HG03571 (cell line): ENCODE results near the gene SESTD1.
"Not testable (repeated sequence)": the region's sequence is repeated elsewhere in the genome, so short reads cannot be mapped to it uniquely, and the experiment has no call there.

Experiments
- ATAC-seq: cut with Tn5 transposase; IDR thresholded peaks from one replicate; pipeline ENCODE4 v1.9.1; 2021; ENCODE audit not compliant: unreplicated experiment

The SESTD1 gene

DNA sequence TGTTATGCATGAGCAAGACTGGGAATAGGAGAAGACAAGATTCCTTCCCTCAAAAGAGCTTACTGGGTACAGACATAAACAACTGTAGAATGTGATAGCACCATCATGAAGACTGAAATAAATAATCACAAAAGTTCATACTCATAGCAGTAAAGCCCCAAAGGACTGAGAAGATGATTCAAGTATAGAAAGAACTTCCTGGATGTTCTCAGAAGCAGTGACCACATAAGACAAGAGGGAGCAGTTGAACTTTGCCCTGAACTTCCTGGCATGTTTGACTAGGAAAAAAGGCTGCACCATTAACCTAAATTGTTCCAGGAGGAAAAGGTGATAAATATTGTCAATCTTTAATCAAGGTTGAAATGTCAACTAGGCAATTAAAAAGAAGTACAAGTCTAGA lies 156.9 kb downstream of the SESTD1 start:
- ATAC-seq: no peak

DNA sequence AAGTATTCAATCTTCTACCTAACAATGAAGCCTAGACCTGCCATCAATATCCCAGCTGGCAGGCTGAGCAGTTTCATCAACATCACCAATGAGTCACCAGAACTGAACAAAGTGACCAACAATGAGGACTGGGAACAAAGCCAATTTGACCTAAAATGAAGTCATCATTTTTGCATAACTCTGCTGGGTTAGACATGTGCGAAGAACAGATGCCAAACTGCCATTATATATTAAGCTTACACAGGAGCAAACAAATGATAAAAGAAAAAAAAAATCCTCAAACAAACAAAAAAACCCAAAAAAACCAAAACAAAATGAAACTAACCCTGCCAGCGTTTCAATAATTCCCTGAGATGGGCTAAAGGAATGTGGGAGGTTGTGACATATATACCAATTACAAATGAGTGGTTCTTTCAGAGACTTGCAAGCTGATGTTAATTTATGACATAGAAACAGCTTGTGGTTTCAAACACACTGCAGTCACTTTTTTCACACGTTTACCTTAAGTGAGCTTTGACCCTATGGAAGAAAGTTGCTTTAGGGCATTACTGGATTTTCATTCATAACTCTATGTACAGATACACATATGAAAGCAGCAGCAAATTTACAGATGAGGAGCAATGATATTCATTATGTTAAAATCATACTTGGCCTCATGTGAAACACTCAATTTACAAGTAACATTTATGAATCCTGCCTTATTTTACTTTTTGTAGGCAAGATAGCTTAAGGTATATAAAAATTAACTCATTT lies 157.8 kb downstream of the SESTD1 start:
- no peak for ATAC-seq

DNA sequence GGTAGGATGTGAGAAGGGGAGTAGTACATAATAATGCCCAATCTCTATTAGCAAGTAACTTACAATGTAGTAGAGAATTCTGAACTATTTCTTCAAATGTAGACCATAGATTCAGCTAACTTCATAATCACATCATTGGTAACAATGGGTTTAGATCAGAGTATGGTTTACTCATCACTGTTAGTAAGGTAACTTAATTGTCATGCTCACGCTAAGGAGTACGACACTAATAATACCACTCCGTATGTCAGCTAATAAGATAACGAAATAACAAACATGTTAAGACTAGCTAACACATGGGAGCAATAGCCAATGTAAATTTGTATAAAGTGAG lies 158.3 kb downstream of the SESTD1 start:
- no peak for ATAC-seq

DNA sequence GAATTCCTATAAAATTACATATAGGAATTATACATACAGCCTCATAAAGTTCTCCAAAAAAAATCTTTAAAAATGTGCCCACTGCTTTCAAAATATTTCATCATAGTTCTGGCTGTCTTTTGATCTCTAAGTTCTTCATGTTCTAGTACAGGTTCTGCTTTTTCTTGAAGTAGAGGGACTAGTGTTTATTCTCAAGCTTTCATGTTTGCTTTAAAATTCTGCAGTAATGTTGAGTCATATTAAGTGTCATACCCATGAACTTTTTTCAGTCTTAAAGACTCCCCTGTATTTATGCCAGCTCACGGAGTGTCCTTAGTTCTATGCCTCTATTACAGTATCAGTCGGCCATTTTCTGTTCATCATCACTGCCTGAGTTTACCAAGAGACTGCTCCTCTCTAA lies 159.9 kb downstream of the SESTD1 start:
- no peak for ATAC-seq

DNA sequence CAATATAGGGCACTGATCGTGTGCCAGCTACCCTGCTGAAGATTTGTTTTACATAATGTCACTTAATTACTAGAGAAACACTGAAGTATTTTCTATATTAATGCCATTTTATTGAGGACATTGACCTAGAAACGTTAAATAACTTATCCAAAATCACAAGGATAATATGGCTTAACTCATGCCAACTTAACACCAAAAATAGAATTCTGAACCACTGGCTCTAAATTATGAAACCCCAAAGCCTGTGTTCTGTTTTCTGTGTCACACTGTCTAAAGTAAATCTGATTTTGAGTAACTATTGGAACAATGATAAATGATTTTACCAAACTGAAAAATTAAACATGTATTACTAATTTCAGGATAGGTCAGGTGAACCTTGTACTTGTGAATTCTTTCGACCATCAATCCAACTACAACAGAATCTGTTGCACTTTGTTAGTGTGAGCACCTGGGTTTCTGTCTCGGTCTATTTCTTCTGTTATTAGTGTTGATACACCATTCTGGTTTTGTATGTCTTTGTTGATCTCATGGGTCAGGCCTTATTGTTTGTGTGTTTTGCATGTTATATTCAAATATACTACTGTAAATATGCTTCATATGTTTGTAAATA lies 166.4 kb downstream of the SESTD1 start:
- no peak for ATAC-seq

DNA sequence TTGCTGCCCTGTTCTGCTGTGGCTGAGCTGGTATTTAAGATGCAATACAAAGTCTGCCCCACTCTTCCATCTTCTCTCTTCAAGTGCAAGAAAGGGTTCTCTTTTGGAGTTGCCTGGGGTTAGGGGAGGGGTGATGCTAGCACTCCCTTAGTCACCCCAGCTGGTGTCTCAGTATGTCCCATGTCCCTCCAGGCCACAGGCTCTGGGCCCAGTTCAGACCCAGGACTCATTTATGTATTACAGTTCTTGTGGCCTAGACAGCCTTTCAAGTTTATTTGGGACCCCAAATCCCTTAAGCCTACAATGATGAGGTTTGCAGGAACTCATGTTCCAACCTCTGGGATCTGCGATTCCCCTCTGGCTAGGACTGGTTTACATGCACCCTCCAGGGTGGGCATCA lies 167.5 kb downstream of the SESTD1 start:
- no peak for ATAC-seq

DNA sequence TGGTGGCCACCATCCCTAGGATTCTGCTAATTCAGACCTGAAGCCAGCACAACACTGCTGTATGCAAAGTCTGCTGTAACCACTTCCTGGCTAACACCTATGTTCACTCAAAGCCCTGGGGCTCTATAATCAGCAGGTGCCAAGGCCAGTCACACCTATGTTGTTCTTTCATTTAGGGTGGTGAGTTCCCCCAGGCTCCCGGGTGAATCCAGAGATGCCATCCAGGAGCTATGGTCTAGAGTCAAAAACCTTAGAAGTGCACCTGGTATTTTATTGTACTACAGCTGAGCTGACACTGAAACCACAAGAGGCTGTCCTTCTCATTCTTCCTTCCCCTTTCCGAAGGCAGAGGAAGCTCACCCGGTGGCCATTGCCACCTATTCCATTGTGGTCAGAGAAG lies 168.5 kb downstream of the SESTD1 start:
- peak; percentile 93 for ATAC-seq

DNA sequence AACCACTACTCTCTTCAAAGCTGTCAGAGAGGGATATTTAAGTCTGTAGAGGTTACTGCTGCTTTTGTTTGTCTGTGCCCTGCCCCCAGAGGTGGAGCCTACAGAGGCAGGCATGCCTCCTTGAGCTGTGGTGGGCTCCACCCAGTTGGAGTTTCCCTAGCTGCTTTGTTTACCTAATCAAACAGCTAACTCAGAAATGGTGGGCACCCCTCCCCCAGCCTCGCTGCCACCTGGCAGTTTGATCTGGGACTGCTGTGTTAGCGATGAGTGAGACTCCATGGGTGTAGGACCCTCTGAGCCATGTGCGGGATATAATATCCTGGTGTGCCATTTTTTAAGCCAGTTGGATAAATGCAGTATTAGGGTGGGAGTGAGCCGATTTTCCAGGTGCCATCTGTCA lies 171.7 kb downstream of the SESTD1 start:
- not testable (repeated sequence) for ATAC-seq

DNA sequence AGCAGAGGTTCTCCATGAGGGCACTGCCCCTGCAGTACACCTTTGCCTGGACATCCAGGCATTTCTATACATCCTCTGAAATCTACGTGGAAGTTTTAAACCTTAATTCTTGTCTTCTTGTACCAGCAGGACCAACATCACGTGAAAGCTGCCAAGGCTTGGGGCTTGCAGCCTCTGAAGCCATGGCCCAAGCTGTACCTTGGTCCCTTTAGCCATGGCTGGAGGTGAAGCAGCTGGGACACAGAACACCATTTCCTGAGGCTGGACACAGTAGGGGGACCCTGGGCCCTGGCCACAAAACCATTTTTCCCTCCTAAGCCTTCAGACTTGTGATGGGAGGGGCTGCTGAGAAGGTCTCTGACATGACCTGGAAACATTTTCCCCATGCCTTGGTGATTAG lies 181.9 kb downstream of the SESTD1 start:
- ATAC-seq: no peak

DNA sequence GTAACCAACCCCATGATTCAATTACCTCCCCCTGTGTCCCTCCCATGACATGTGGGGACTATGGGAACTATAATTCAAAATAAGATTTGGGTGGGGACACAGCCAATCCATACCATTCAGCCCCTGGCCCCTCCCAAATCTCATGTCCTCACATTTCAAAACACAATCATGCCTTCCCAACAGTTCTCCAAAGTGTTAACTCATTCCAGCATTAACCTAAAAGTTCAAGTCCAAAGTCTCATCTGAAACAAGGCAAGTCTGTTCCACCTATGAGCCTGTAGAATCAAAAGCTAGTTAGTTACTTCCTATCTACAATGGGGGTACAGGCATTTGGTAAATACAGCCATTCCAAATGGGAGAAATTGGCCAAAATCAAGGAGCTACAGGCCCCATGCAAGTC lies 182.7 kb downstream of the SESTD1 start:
- no peak for ATAC-seq

DNA sequence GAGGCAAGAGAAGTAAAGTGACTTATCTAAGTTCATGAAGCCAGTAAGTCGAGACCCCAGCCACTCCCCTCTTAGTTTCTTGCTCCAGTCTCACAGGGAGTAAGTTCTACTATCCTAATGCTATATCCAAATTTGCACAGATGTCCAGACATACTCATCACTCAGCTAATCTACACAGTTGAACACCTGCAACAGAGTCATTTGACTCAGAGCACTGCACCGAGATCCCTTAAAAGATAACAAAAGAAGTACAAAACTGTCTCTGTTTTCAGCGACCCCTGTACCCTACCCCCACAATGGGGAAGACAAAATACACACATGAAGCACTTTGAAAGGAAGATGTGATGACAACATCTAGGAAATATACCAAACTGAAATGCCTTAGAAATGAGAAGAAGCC lies 192.1 kb downstream of the SESTD1 start:
- ATAC-seq: no peak

DNA sequence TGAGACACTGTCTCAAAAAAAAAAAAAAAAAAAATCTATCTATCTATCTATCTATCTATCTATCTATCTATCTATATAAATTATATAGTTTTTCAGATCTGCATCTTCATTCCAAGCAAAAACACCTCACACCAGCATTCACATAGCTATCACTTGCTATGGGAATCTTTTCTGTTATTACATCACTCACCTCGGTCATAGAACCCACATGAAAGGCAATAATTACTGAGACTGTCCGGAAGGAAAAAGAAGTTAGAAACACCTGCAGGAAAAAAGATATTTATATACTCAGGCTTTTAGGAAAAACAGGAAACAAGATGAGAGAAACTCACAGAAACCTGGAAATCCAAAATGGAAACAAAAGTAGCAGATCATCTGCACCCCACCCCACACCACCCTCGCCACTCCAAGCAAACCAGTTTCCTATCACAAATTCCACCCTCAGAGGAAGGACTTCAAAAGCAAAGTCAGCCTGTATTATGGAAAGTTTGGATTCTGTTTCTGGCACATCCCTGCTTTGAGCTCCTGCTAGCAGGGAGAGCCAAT lies 192.7 kb downstream of the SESTD1 start:
- ATAC-seq: no peak

- no peak for ATAC-seq
These were observed 193.7 kb downstream of the SESTD1 start for GRCh38 chr2:179070895-179071294.

GRCh38 chr2:179069685-179070084 lies 194.9 kb downstream of the SESTD1 start:
- ATAC-seq: no peak

DNA sequence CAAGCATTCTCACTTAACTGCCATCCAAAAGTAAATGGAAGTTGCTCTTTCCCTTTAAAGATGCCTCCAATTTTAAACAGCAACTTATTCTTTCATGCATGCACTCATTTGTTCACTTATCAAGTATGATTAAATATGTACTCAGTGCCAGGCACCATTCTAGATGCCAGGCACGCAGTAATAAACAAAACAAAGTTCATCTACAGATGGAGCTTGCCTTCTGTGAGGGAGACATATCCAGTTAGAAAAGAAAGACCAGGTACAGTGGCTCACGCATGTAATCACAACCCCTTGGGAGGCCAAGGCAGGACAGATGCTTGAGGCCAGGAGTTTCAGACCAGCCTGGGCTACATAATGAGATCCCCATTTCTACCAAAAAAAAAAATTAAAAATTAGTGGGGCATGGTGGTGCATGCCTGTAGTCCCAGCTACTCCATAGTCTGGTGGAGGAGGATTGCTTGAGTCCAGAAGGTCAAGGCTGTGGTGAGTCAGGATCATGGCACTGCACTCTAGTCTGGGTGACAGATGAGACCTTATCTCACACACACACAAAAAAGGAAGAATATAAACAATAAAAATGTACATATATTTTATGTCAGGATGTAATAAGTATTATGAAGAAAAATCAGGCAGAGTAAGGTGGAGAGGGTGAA lies 195.5 kb downstream of the SESTD1 start:
- ATAC-seq: no peak

GRCh38 chr2:179059026-179059700 lies 205.5 kb downstream of the SESTD1 start:
- peak; percentile 64 for ATAC-seq

- no peak for ATAC-seq
These were observed 206.9 kb downstream of the SESTD1 start for GRCh38 chr2:179057737-179058136.

- not testable (repeated sequence) for ATAC-seq
These were observed 211.1 kb downstream of the SESTD1 start for GRCh38 chr2:179053568-179053967.
